ENCODE data around the gene PBX3. TPM values are rescaled to one million over a fixed set of nuclear protein-coding genes. Genes with fewer than 3 reads are reported as not detected.

PBX3 gene
- total RNA-seq, 1 experiment from 2014 or later, result 46.0 TPM

DNA sequence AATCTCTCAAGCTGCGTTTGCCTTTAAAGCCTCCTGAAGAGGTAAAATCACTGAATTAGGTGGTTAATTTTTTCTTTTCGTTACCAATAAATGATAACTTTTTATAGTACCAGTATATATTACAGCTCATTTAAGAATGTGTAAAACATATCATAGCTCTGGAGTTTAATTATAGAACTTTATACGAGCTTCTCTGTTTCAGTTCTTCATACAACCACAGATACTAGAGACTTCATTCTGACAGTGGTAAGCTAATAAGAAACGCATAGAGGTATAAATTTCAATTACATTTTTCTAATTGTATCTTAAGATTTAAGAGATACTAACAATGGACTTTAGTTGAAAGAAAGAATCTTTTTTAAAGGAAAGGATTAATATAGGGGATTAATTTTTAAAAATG, 73.9 kb downstream of the PBX3 start:
- Histone ChIP-seq H3K79me2 (ENCODE audit: insufficient read depth, low read length) (no peaks in the 10 kb centered on the region), H3T11ph (ENCODE audit: low read length) (no peak overlapping the region), H3K56ac (ENCODE audit: insufficient read length, low read depth, low read length) (no peak overlapping the region), H3K23me2 (ENCODE audit: insufficient read length, low read depth, low read length, poor library complexity, severe bottlenecking) (no peaks in the 10 kb centered on the region), H3K9ac (ENCODE audit: extremely low read depth, insufficient read length, low read length) (no peak overlapping the region), H2BK20ac (ENCODE audit: low read depth, low read length, poor library complexity, severe bottlenecking) (no peak overlapping the region), H2AFZ (ENCODE audit: low read length) (no peak overlapping the region), H4K5ac (ENCODE audit: insufficient read length, low read depth, low read length) (no peak overlapping the region), H3K4ac (ENCODE audit: low read depth, low read length) (no peak overlapping the region), H3K9me3 (ENCODE audit: control insufficient read depth, low read depth, low read length) (no peaks in the 10 kb centered on the region), H4K91ac (ENCODE audit: insufficient read length, low read depth, low read length) (no peak overlapping the region), H2BK15ac (ENCODE audit: low read depth, low read length) (no peak overlapping the region), H3K27ac (ENCODE audit: insufficient read length, low read depth, low read length) (no peak overlapping the region), H3K79me1 (ENCODE audit: insufficient read depth, low read depth, low read length, poor library complexity, severe bottlenecking) (peaks cover under 1% of the 10 kb centered on the region), H2AK5ac (ENCODE audit: insufficient read length, low read length) (no peak overlapping the region), H2BK5ac (ENCODE audit: insufficient read length, low read length) (no peak overlapping the region), H3K14ac (ENCODE audit: insufficient read depth, low read length) (no peak overlapping the region), H3K4me2 (ENCODE audit: insufficient read depth, insufficient read length, low read length) (no peak overlapping the region), H2BK12ac (ENCODE audit: insufficient read length, low read depth, low read length) (no peak overlapping the region), H3K4me1 (ENCODE audit: insufficient read depth, low read length) (no peaks in the 10 kb centered on the region), H4K8ac (replicated peaks; ENCODE audit: insufficient read length, low read depth, low read length) (no peak overlapping the region), H3K23ac (ENCODE audit: insufficient read length, low read depth, low read length) (no peak overlapping the region), H3K27me3 (ENCODE audit: insufficient read depth, low read length) (no peaks in the 10 kb centered on the region), H3K18ac (ENCODE audit: insufficient read length, low read depth, low read length) (no peak overlapping the region), H4K20me1 (ENCODE audit: control insufficient read depth, insufficient read depth, insufficient read length) (no peaks in the 10 kb centered on the region), H2BK120ac (ENCODE audit: low read depth, low read length, poor library complexity, severe bottlenecking) (no peak overlapping the region)
- Mint-ChIP-seq H3K36me3 (ENCODE audit: insufficient read depth in 1 of 3, low read depth in 3 of 3) (no peaks in the 10 kb centered on the region), H3K27ac (no peak overlapping the region), H3K4me1 (peaks cover 4% of the 10 kb centered on the region in 2 experiments; a peak in 2 of 4 replicates), H3K27me3 (ENCODE audit: low read depth) (no peaks in the 10 kb centered on the region), H3K4me3 (no peak overlapping the region), H3K9me3 (no peaks in the 10 kb centered on the region)
- WGBS (ENCODE audit: extremely low coverage, insufficient read length, low lambda C conversion rate), result no CpG with 5 or more reads among the region's 4 CpGs
- DNase-seq, result no peak
- TF ChIP-seq, protein P1, sequence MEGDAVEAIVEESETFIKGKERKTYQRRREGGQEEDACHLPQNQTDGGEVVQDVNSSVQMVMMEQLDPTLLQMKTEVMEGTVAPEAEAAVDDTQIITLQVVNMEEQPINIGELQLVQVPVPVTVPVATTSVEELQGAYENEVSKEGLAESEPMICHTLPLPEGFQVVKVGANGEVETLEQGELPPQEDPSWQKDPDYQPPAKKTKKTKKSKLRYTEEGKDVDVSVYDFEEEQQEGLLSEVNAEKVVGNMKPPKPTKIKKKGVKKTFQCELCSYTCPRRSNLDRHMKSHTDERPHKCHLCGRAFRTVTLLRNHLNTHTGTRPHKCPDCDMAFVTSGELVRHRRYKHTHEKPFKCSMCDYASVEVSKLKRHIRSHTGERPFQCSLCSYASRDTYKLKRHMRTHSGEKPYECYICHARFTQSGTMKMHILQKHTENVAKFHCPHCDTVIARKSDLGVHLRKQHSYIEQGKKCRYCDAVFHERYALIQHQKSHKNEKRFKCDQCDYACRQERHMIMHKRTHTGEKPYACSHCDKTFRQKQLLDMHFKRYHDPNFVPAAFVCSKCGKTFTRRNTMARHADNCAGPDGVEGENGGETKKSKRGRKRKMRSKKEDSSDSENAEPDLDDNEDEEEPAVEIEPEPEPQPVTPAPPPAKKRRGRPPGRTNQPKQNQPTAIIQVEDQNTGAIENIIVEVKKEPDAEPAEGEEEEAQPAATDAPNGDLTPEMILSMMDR (conservative IDR thresholded peaks at IDR 0.05), result no peak
